Astrocyte (in vitro differentiated cells and primary cell): ENCODE measurements around the gene CNTNAP2. TPM values are rescaled to one million over a fixed set of nuclear protein-coding genes. Genes with fewer than 3 reads are reported as not detected.

Experiments
- DNase-seq: peaks from one replicate; pipeline ENCODE4 v3.0.0-alpha.2; 2010; ENCODE audit warnings: low read depth
- FAIRE-seq: peaks from 2 replicates; lab custom pipeline; 2011; peaks lifted over from hg19 to GRCh38; lab: Jason Lieb, UNC
- H2AFZ ChIP-seq: 2 replicates; pipeline ENCODE4 v1.6.0; 2012; ENCODE audit warnings: low read depth, low read length, inconsistent platforms
- H3K27ac ChIP-seq: 2 replicates; pipeline ENCODE4 v1.5.1; 2011; ENCODE audit warnings: low read depth, low read length, inconsistent platforms
- H3K27me3 ChIP-seq: 2 replicates; pipeline ENCODE4 v1.6.0; 2011; ENCODE audit warnings: low read length, inconsistent platforms; ENCODE audit not compliant: insufficient read depth
- H3K36me3 ChIP-seq: 2 replicates; pipeline ENCODE4 v1.5.1; 2011; ENCODE audit warnings: low read length, inconsistent platforms; ENCODE audit not compliant: insufficient read depth
- H3K4me1 ChIP-seq: 2 replicates; pipeline ENCODE4 v1.5.1; 2011; ENCODE audit warnings: low read length, inconsistent platforms; ENCODE audit not compliant: insufficient read depth
- H3K4me2 ChIP-seq: 2 replicates; pipeline ENCODE4 v1.6.0; 2012; ENCODE audit warnings: low read length, inconsistent platforms
- H3K4me3 ChIP-seq: 2 replicates; pipeline ENCODE4 v1.5.1; 2011; ENCODE audit warnings: low read depth, mild to moderate bottlenecking, low read length, inconsistent platforms; ENCODE audit not compliant: insufficient read depth
- H3K79me2 ChIP-seq: 2 replicates; pipeline ENCODE4 v1.6.0; 2012; ENCODE audit warnings: mild to moderate bottlenecking, low read length, inconsistent platforms; ENCODE audit not compliant: insufficient read depth
- H3K9ac ChIP-seq: 2 replicates; pipeline ENCODE4 v1.6.0; 2012; ENCODE audit warnings: mild to moderate bottlenecking, low read length, inconsistent platforms
- H3K9me3 ChIP-seq: 2 replicates; pipeline ENCODE4 v1.5.1; 2012; ENCODE audit warnings: low read depth, mild to moderate bottlenecking, low read length, inconsistent platforms; ENCODE audit not compliant: insufficient read depth
- H4K20me1 ChIP-seq: 2 replicates; pipeline ENCODE4 v1.6.0; 2012; ENCODE audit warnings: low read length, inconsistent platforms; ENCODE audit not compliant: insufficient read depth
- H3K27ac Mint-ChIP-seq: one replicate; pipeline ENCODE4 v1.8.0; 2021; ENCODE audit warnings: mild to moderate bottlenecking, mixed read lengths; ENCODE audit not compliant: unreplicated experiment
- H3K27me3 Mint-ChIP-seq: one replicate; pipeline ENCODE4 v1.8.0; 2021; ENCODE audit warnings: low read depth, mixed read lengths; ENCODE audit not compliant: unreplicated experiment
- H3K36me3 Mint-ChIP-seq: one replicate; pipeline ENCODE4 v1.8.0; 2021; ENCODE audit warnings: low read depth, mixed read lengths; ENCODE audit not compliant: unreplicated experiment
- H3K4me1 Mint-ChIP-seq: one replicate; pipeline ENCODE4 v1.8.0; 2021; ENCODE audit warnings: low read depth, mixed read lengths; ENCODE audit not compliant: unreplicated experiment
- H3K4me3 Mint-ChIP-seq: one replicate; pipeline ENCODE4 v1.8.0; 2021; ENCODE audit warnings: mild to moderate bottlenecking, moderate library complexity, mixed read lengths; ENCODE audit not compliant: unreplicated experiment
- H3K9me3 Mint-ChIP-seq: one replicate; pipeline ENCODE4 v1.8.0; 2021; ENCODE audit warnings: mild to moderate bottlenecking, mixed read lengths; ENCODE audit not compliant: unreplicated experiment
- EZH2 ChIP-seq: IDR thresholded peaks from 2 replicates; pipeline ENCODE4 v1.6.1; 2012; ENCODE audit warnings: mild to moderate bottlenecking, low read length, inconsistent platforms; ENCODE audit not compliant: insufficient read depth
- total RNA-seq: library from RNA; stranded (reverse); gene quantifications from 2 replicates; pipeline ENCODE4 v1.2.1, GENCODE V29; 2021
- TF ChIP-seq, protein P1 (sequence below): IDR thresholded peaks from 2 replicates; pipeline ENCODE4 v1.5.1; 2011; ENCODE audit warnings: low read depth, mild to moderate bottlenecking, inconsistent platforms, low read length, moderate library complexity; ENCODE audit not compliant: insufficient read depth

CNTNAP2 gene
- total RNA-seq, 1 donor from 2014 or later, result 20.0 TPM

DNA sequence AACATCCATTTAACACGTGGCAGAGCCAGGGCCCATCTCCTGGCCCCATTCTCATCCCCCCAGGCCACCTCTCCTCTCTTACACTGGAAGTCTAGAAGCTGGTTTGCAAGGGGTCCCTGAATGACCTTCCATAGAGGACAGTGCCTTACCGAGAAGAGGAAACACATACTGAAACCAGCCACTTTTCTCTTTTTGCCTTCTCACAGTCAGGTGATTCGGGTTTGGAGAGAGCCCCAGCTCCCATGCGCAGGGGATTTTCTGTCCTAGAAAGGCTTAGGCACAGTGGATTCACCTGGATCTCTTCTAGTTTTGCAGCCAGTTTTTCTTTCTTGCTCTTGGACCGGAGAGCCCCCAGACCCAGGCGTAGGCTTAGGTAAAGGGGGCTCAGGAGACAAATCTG lies 2139.8 kb downstream of the CNTNAP2 start:
- no peaks in the 10 kb centered on the region for H4K20me1 ChIP-seq
- no peaks in the 10 kb centered on the region for H3K79me2 ChIP-seq
- no peaks in the 10 kb centered on the region for H3K36me3 ChIP-seq
- H3K4me1 Mint-ChIP-seq, result no peaks in the 10 kb centered on the region
- TF ChIP-seq, protein P1, sequence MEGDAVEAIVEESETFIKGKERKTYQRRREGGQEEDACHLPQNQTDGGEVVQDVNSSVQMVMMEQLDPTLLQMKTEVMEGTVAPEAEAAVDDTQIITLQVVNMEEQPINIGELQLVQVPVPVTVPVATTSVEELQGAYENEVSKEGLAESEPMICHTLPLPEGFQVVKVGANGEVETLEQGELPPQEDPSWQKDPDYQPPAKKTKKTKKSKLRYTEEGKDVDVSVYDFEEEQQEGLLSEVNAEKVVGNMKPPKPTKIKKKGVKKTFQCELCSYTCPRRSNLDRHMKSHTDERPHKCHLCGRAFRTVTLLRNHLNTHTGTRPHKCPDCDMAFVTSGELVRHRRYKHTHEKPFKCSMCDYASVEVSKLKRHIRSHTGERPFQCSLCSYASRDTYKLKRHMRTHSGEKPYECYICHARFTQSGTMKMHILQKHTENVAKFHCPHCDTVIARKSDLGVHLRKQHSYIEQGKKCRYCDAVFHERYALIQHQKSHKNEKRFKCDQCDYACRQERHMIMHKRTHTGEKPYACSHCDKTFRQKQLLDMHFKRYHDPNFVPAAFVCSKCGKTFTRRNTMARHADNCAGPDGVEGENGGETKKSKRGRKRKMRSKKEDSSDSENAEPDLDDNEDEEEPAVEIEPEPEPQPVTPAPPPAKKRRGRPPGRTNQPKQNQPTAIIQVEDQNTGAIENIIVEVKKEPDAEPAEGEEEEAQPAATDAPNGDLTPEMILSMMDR, result no peak
- TF ChIP-seq EZH2, result no peak
- no peak overlapping the region for H3K4me3 ChIP-seq
- H3K4me2 ChIP-seq, result no peak overlapping the region
- H3K27me3 ChIP-seq, result no peaks in the 10 kb centered on the region
- no peak overlapping the region for H3K4me3 Mint-ChIP-seq
- no peaks in the 10 kb centered on the region for H3K4me1 ChIP-seq
- no peak for FAIRE-seq
- H3K27me3 Mint-ChIP-seq, result peaks cover 4% of the 10 kb centered on the region
- no peak overlapping the region for H3K9ac ChIP-seq
- DNase-seq, result no peak
- H3K9me3 ChIP-seq, result no peaks in the 10 kb centered on the region
- H3K9me3 Mint-ChIP-seq, result peaks cover 13% of the 10 kb centered on the region
- no peak overlapping the region for H2AFZ ChIP-seq
- no peaks in the 10 kb centered on the region for H3K36me3 Mint-ChIP-seq
- H3K27ac Mint-ChIP-seq, result no peak overlapping the region
- no peak overlapping the region for H3K27ac ChIP-seq

- no peaks in the 10 kb centered on the region for H4K20me1 ChIP-seq
- no peak overlapping the region for H2AFZ ChIP-seq
- Mint-ChIP-seq H3K9me3 (peaks cover 2% of the 10 kb centered on the region), H3K36me3 (no peaks in the 10 kb centered on the region), H3K27me3 (peaks cover 8% of the 10 kb centered on the region), H3K27ac (no peak overlapping the region), H3K4me1 (no peaks in the 10 kb centered on the region), H3K4me3 (no peak overlapping the region)
- H3K4me3 ChIP-seq, result no peak overlapping the region
- FAIRE-seq, result no peak
- H3K9me3 ChIP-seq, result no peaks in the 10 kb centered on the region
- H3K27ac ChIP-seq, result no peak overlapping the region
- DNase-seq, result no peak
- H3K9ac ChIP-seq, result no peak overlapping the region
- no peaks in the 10 kb centered on the region for H3K27me3 ChIP-seq
- H3K79me2 ChIP-seq, result no peaks in the 10 kb centered on the region
- TF ChIP-seq, protein P1, result no peak
- TF ChIP-seq EZH2, result no peak
- no peak overlapping the region for H3K4me2 ChIP-seq
- H3K4me1 ChIP-seq, result no peaks in the 10 kb centered on the region
- no peaks in the 10 kb centered on the region for H3K36me3 ChIP-seq
These were observed 2144.0 kb downstream of the CNTNAP2 start for GRCh38 chr7:148260599-148260998.

DNA sequence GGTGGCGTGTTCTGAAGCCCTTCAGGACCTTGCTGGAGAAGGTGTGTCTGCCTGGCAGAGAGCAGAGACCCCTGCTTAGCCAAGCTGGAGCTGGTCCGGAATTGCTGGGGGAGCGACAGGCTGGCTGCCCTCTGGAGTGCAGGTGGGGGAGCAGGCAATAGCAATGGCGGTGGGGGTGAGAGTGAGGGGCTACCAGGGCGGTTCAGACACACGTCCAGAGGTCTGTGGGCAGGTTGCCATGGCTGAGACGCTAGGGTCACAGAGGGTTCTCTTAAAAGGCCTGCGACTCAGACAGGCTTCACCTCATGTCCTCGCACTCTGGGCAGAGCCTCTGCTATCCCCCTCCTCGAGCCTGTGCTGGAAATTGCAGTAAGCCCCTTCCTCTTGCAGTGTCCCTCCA lies 2144.9 kb downstream of the CNTNAP2 start:
- Mint-ChIP-seq H3K27ac (no peak overlapping the region), H3K36me3 (no peaks in the 10 kb centered on the region), H3K4me1 (no peaks in the 10 kb centered on the region), H3K9me3 (peaks cover 2% of the 10 kb centered on the region), H3K4me3 (no peak overlapping the region), H3K27me3 (peaks cover 8% of the 10 kb centered on the region)
- Histone ChIP-seq H4K20me1 (no peaks in the 10 kb centered on the region), H3K4me3 (no peak overlapping the region), H3K79me2 (no peaks in the 10 kb centered on the region), H3K4me1 (no peaks in the 10 kb centered on the region), H2AFZ (no peak overlapping the region), H3K27me3 (no peaks in the 10 kb centered on the region), H3K36me3 (no peaks in the 10 kb centered on the region), H3K27ac (no peak overlapping the region), H3K9ac (no peak overlapping the region), H3K4me2 (no peak overlapping the region), H3K9me3 (no peaks in the 10 kb centered on the region)
- no peak for DNase-seq
- TF ChIP-seq EZH2, result no peak
- TF ChIP-seq, protein P1, result no peak
- FAIRE-seq, result no peak
